HepG2 (cell line): ENCODE data around the gene PDLIM4. TPM values are rescaled to one million over a fixed set of nuclear protein-coding genes. Genes with fewer than 3 reads are reported as not detected.
A peak's percentile ranks its signal among the peaks of the same experiment; 100 is the strongest.

Experiments used
- ATAC-seq: fragments of 200-7000 bp; cut with Tn5 transposase; 3 replicates; pipeline ENCODE4 v1.9.1; 2020; ENCODE audit warnings: mild to moderate bottlenecking, moderate library complexity
- BruUV-seq: library from RNA; stranded (reverse); fragments of 400-500 nt; replicated peaks from 2 replicates; lab custom pipeline; 2021; lab: Mats Ljungman, UMichigan
- CTCF ChIA-PET: fragments of 300-600 bp; formaldehyde crosslinking; extraction: SDS; loops from one replicate; lab custom pipeline; 2021; ENCODE audit warnings: low total read pairs, inconsistent platforms, low intra/inter-chr PET ratio; lab: Yijun Ruan, JAX
- POLR2A ChIA-PET: fragments of 350-600 bp; sonication (Branson Sonifier 250); formaldehyde crosslinking; loops from one replicate; lab custom pipeline; 2020; ENCODE audit warnings: antibody characterized with exemption, inconsistent platforms; lab: Yijun Ruan, JAX
- DNase-seq: peaks from one replicate; pipeline ENCODE4 v3.0.0-alpha.2; 2015; ENCODE audit warnings: low spot score
- FAIRE-seq: peaks from 3 replicates; lab custom pipeline; 2011; peaks lifted over from hg19 to GRCh38; lab: Jason Lieb, UNC
- H2AFZ ChIP-seq: one replicate; pipeline ENCODE4 v1.6.1; 2011; ENCODE audit warnings: low read length, inconsistent platforms
- H3K27ac ChIP-seq: fragments of 300-600 bp; 3 replicates; pipeline ENCODE4 v1.8.0; 2011; ENCODE audit warnings: mixed run types, mild to moderate bottlenecking, mixed read lengths, low read length, inconsistent platforms; ENCODE audit not compliant: insufficient read depth; ENCODE audit errors: extremely low read length
- H3K27me3 ChIP-seq, 2 experiments: fragments of 200-600 bp in 1 of 2; 2 replicates in 1 of 2; 3 replicates in 1 of 2; pipeline versions ENCODE4 v1.6.0 to v1.8.0; 2011; ENCODE audit warnings: low read length in 2 of 2, mild to moderate bottlenecking in 2 of 2, moderate library complexity in 2 of 2, inconsistent platforms in 1 of 2; ENCODE audit not compliant: insufficient read depth in 2 of 2, control insufficient read depth in 1 of 2
- H3K36me3 ChIP-seq, 2 experiments: fragments of 200-600 bp in 1 of 2; replicated peaks in 1 of 2; 2 replicates in 1 of 2; 3 replicates in 1 of 2; pipeline versions ENCODE4 v1.5.1 to v1.8.0; 2011; ENCODE audit warnings: low read length in 2 of 2, inconsistent platforms in 1 of 2; ENCODE audit not compliant: insufficient read depth in 2 of 2, control insufficient read depth in 1 of 2
- H3K4me1 ChIP-seq: 2 replicates; pipeline ENCODE4 v1.5.1; 2012; ENCODE audit warnings: low read length, inconsistent platforms; ENCODE audit not compliant: insufficient read depth
- H3K4me2 ChIP-seq: 2 replicates; pipeline ENCODE4 v1.6.0; 2011; ENCODE audit warnings: low read depth, low read length, inconsistent platforms
- H3K4me3 ChIP-seq, 3 experiments: fragments of 200-600 bp in 1 of 3; sonication (generic), shearing (Covaris generic) in 1 of 3; replicated peaks in 1 of 3; 2 replicates each; pipeline ENCODE4 v1.5.1; 2011 to 2016; ENCODE audit warnings: low read length in 3 of 3, inconsistent platforms in 2 of 3, low read depth in 2 of 3, mild to moderate bottlenecking in 2 of 3, control low read depth in 1 of 3, mixed read lengths in 1 of 3; ENCODE audit not compliant: insufficient read depth in 1 of 3
- H3K79me2 ChIP-seq: one replicate; pipeline ENCODE4 v1.6.1; 2011; ENCODE audit warnings: low read length, inconsistent platforms; ENCODE audit not compliant: insufficient read depth
- H3K9ac ChIP-seq: 2 replicates; pipeline ENCODE4 v1.6.0; 2011; ENCODE audit warnings: mild to moderate bottlenecking, low read depth, low read length, inconsistent platforms; ENCODE audit not compliant: insufficient read depth
- H3K9me3 ChIP-seq: 2 replicates; pipeline ENCODE4 v1.5.1; 2012; ENCODE audit warnings: mild to moderate bottlenecking, low read length
- H4K20me1 ChIP-seq: 2 replicates; pipeline ENCODE4 v1.6.0; 2011; ENCODE audit warnings: inconsistent platforms, mild to moderate bottlenecking, low read length, moderate library complexity; ENCODE audit not compliant: insufficient read depth
- ATF7-NPFF ChIP-seq: sonication (generic); formaldehyde crosslinking; IDR thresholded peaks from 2 replicates; pipeline ENCODE4 v1.8.1; 2023; ENCODE audit warnings: mild to moderate bottlenecking, low read depth, missing genetic modification reagents, moderate library complexity
- KDM4B ChIP-seq: sonication (generic); formaldehyde crosslinking; IDR thresholded peaks from 2 replicates; pipeline ENCODE4 v1.4.0; 2020; ENCODE audit warnings: missing genetic modification reagents
- KLF15 ChIP-seq: sonication (generic); formaldehyde crosslinking; IDR thresholded peaks from 2 replicates; pipeline ENCODE4 v1.8.1; 2023; ENCODE audit warnings: borderline replicate concordance, mild to moderate bottlenecking, inconsistent platforms, missing genetic modification reagents, mixed read lengths
- NFATC3 ChIP-seq: sonication (generic); formaldehyde crosslinking; IDR thresholded peaks from 2 replicates; pipeline ENCODE4 v1.5.1; 2020; ENCODE audit warnings: mild to moderate bottlenecking, missing genetic modification reagents
- SALL1 ChIP-seq: sonication (generic); formaldehyde crosslinking; IDR thresholded peaks from 2 replicates; pipeline ENCODE4 v1.8.0; 2022; ENCODE audit warnings: mild to moderate bottlenecking, missing genetic modification reagents
- SIN3A ChIP-seq: IDR thresholded peaks from 2 replicates; pipeline ENCODE4 v1.6.1; 2011; ENCODE audit warnings: low read depth, mild to moderate bottlenecking, control low read depth, low read length, borderline replicate concordance
- SMARCE1 ChIP-seq: fragments of 450-650 bp; IDR thresholded peaks from 2 replicates; pipeline ENCODE4 v1.6.1; 2017; ENCODE audit warnings: borderline replicate concordance
- SP2 ChIP-seq: sonication (generic); formaldehyde crosslinking; IDR thresholded peaks from 2 replicates; pipeline ENCODE4 v1.5.1; 2020; ENCODE audit warnings: mild to moderate bottlenecking, missing genetic modification reagents
- ZNF607 ChIP-seq: sonication (generic); formaldehyde crosslinking; IDR thresholded peaks from 2 replicates; pipeline ENCODE4 v1.5.1; 2020; ENCODE audit warnings: missing genetic modification reagents, mild to moderate bottlenecking, borderline replicate concordance
- ZNF891 ChIP-seq: sonication (generic); formaldehyde crosslinking; IDR thresholded peaks from 2 replicates; pipeline ENCODE4 v1.5.0; 2020; ENCODE audit warnings: mild to moderate bottlenecking, missing genetic modification reagents
- WGBS: methylation state at CpG from one replicate; pipeline ENCODE4 v1.1.6; 2017; ENCODE audit warnings: low lambda C conversion rate; 5-methylcytosine and 5-hydroxymethylcytosine counted together
- in situ Hi-C: cut with HindIII; loops from 2 replicates; pipeline ENCODE4 v1.10.0; 2017; ENCODE audit warnings: low pct_unique_long_range_greater_than_20kb; ENCODE audit not compliant: extremely low pct_ligation_motif_present
- intact Hi-C: fragments of 100-400 bp; cut with micrococcal nuclease; formaldehyde crosslinking; loops from one replicate; pipeline ENCODE4 v1.10.0; 2022; ENCODE audit not compliant: unreplicated experiment
- polyA plus RNA-seq, 8 experiments: library from polyadenylated mRNA; depleted of rRNA in 3 of 8; stranded (reverse) in 7 of 8; unstranded in 1 of 8; fragments of >200 nt; fragmentation: Illumina TruSeq in 4 of 8; extraction: Trizol in 4 of 8; gene quantifications; 2 replicates each; pipeline versions ENCODE4 v1.2.1 to v1.2.3, GENCODE V29; 2011 to 2016; ENCODE audit warnings: low read depth in 4 of 8, missing spikeins in 1 of 8, mixed read lengths in 1 of 8; ENCODE audit not compliant: insufficient read depth in 1 of 8
- total RNA-seq, 5 experiments: library from RNA; depleted of rRNA; stranded (reverse); fragments of >200 nt; fragmentation: Illumina TruSeq; extraction: Trizol; gene quantifications; 2 replicates each; pipeline ENCODE4 v1.2.3, GENCODE V29; 2016; ENCODE audit warnings: low read depth in 1 of 5
- TF ChIP-seq, protein P1 (sequence below): IDR thresholded peaks from 2 replicates; pipeline ENCODE4 v1.4.0; 2020; ENCODE audit warnings: mild to moderate bottlenecking, missing genetic modification reagents
- TF ChIP-seq, protein P2 (sequence below): sonication (generic); formaldehyde crosslinking; conservative IDR thresholded peaks from 2 replicates; pipeline ENCODE4 v1.4.0; 2020; ENCODE audit warnings: missing genetic modification reagents
- TF ChIP-seq, protein P3 (sequence below): sonication (generic); formaldehyde crosslinking; IDR thresholded peaks from 2 replicates; pipeline ENCODE4 v1.8.0; 2022; ENCODE audit warnings: mild to moderate bottlenecking, missing genetic modification reagents
- TF ChIP-seq, protein P4 (sequence below): sonication (generic); formaldehyde crosslinking; IDR thresholded peaks from 2 replicates; pipeline ENCODE4 v1.4.0; 2020; ENCODE audit warnings: missing genetic modification reagents

PDLIM4 gene
- total and polyA plus RNA-seq, 2 of the 13 experiments (the other 11 are each of a cell fraction or from before 2014, with no cell fraction given), result 1.1 to 2.3 TPM

DNA sequence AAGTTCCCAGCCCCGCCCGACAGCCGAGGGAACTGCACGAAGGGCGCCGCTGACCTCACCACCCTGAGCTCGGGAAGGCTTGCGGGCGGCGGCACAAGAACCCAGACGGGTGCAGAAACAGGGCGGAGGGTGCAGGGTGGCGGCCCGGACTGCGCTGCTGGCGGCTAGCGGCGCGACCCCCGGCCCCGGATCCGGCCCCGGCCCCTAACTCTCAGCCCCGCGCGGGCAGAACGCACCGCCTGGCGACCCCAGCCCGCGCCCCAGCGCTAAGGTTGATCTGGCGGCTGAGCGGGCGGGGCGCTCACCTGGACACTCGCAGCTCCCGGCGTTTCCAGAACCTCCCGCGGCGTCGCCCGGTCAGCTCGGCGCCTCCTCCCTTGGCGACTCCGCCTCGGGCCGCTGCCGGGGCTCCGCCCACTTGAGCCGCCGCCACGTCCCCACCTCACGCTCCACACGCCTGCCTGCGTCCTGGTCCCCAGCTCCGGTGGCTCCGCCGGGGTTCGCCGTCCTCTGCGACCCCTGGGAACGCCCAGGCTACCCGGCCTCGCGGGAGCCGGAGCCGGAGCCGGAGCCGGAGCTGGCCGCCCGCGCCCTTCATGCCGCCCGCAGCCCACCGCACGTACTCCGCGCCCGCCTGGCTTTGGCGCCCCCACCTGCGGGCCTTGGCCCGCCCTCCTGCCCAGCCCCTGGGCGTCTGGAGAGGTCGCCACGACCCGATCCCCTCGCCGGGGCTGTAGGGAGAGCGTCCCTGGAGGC is 29.8 kb upstream of the PDLIM4 start, which contains the start of gene P4HA2:
TSS of gene P4HA2 (minus strand) at position 369 of the 756 bp plus-strand sequence. CDS start 9,227 bp downstream, outside the sequence.
- H3K9ac ChIP-seq, result peak within 1 kb of the TSS; percentile 84
- peak; percentile 90 for ATAC-seq
- ChIA-PET POLR2A (interaction anchor here (0.6 to 2.2 kb wide), 7 partner anchors 11 to 142 kb away, joined by 3 to 21 read pairs (median 4); partner anchors contain the start of genes SLC22A4 and SLC22A5), CTCF (no interaction called here)
- no TSS peak for BruUV-seq
- no peak within 1 kb of the TSS for H2AFZ ChIP-seq
- H3K36me3 ChIP-seq, result no peaks in the 10 kb centered on the region
- intact Hi-C loops (no loop called here), in situ Hi-C loops (no loop called here)
- 0% methylated on average over 7 of the region's 92 CpGs for WGBS
- H3K4me3 ChIP-seq, result peak within 1 kb of the TSS; percentile 81 to 88 (median 82)
- peaks cover 0 to 6% of the 10 kb centered on the region in 2 experiments; a peak in 2 of 5 replicates for H3K27me3 ChIP-seq
- H3K9me3 ChIP-seq, result no peaks in the 10 kb centered on the region
- peak within 1 kb of the TSS; percentile 67 for H3K27ac ChIP-seq
- H3K4me2 ChIP-seq, result peak within 1 kb of the TSS; percentile 95
- H3K79me2 ChIP-seq, result peaks cover 22% of the 10 kb centered on the region
- peaks cover 44% of the 10 kb centered on the region for H3K4me1 ChIP-seq
- peak; percentile 64 for DNase-seq
- no peak for FAIRE-seq
- no peaks in the 10 kb centered on the region for H4K20me1 ChIP-seq
- TF ChIP-seq, protein P1, sequence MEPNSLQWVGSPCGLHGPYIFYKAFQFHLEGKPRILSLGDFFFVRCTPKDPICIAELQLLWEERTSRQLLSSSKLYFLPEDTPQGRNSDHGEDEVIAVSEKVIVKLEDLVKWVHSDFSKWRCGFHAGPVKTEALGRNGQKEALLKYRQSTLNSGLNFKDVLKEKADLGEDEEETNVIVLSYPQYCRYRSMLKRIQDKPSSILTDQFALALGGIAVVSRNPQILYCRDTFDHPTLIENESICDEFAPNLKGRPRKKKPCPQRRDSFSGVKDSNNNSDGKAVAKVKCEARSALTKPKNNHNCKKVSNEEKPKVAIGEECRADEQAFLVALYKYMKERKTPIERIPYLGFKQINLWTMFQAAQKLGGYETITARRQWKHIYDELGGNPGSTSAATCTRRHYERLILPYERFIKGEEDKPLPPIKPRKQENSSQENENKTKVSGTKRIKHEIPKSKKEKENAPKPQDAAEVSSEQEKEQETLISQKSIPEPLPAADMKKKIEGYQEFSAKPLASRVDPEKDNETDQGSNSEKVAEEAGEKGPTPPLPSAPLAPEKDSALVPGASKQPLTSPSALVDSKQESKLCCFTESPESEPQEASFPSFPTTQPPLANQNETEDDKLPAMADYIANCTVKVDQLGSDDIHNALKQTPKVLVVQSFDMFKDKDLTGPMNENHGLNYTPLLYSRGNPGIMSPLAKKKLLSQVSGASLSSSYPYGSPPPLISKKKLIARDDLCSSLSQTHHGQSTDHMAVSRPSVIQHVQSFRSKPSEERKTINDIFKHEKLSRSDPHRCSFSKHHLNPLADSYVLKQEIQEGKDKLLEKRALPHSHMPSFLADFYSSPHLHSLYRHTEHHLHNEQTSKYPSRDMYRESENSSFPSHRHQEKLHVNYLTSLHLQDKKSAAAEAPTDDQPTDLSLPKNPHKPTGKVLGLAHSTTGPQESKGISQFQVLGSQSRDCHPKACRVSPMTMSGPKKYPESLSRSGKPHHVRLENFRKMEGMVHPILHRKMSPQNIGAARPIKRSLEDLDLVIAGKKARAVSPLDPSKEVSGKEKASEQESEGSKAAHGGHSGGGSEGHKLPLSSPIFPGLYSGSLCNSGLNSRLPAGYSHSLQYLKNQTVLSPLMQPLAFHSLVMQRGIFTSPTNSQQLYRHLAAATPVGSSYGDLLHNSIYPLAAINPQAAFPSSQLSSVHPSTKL (CRISPR knock-in tag), result no peak; the same call in 1 of the 2 replicates
- TF ChIP-seq SALL1 (CRISPR knock-in tag) (peak; percentile 83), NFATC3 (CRISPR knock-in tag) (peak; percentile 63; the same call in 1 of the 2 replicates), KDM4B (no peak), SMARCE1 (no peak), ZNF891 (CRISPR knock-in tag) (no peak; the same call in 1 of the 2 replicates), KLF15 (CRISPR knock-in tag) (no peak), ATF7-NPFF (CRISPR knock-in tag) (peak; percentile 52; the same call in 1 of the 2 replicates), SP2 (CRISPR knock-in tag) (no peak), SIN3A (no peak; the same call in 1 of the 2 replicates), ZNF607 (CRISPR knock-in tag) (0 out of 2 replicates have a peak, but pooled peaks have one; percentile 11)
- TF ChIP-seq, protein P2, sequence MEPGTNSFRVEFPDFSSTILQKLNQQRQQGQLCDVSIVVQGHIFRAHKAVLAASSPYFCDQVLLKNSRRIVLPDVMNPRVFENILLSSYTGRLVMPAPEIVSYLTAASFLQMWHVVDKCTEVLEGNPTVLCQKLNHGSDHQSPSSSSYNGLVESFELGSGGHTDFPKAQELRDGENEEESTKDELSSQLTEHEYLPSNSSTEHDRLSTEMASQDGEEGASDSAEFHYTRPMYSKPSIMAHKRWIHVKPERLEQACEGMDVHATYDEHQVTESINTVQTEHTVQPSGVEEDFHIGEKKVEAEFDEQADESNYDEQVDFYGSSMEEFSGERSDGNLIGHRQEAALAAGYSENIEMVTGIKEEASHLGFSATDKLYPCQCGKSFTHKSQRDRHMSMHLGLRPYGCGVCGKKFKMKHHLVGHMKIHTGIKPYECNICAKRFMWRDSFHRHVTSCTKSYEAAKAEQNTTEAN (CRISPR knock-in tag), result 0 out of 2 replicates have a peak, but pooled peaks have one; percentile 51
- TF ChIP-seq, protein P3, sequence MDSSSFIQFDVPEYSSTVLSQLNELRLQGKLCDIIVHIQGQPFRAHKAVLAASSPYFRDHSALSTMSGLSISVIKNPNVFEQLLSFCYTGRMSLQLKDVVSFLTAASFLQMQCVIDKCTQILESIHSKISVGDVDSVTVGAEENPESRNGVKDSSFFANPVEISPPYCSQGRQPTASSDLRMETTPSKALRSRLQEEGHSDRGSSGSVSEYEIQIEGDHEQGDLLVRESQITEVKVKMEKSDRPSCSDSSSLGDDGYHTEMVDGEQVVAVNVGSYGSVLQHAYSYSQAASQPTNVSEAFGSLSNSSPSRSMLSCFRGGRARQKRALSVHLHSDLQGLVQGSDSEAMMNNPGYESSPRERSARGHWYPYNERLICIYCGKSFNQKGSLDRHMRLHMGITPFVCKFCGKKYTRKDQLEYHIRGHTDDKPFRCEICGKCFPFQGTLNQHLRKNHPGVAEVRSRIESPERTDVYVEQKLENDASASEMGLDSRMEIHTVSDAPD (CRISPR knock-in tag), result 0 out of 2 replicates have a peak, but pooled peaks have one; percentile 54
- TF ChIP-seq, protein P4, sequence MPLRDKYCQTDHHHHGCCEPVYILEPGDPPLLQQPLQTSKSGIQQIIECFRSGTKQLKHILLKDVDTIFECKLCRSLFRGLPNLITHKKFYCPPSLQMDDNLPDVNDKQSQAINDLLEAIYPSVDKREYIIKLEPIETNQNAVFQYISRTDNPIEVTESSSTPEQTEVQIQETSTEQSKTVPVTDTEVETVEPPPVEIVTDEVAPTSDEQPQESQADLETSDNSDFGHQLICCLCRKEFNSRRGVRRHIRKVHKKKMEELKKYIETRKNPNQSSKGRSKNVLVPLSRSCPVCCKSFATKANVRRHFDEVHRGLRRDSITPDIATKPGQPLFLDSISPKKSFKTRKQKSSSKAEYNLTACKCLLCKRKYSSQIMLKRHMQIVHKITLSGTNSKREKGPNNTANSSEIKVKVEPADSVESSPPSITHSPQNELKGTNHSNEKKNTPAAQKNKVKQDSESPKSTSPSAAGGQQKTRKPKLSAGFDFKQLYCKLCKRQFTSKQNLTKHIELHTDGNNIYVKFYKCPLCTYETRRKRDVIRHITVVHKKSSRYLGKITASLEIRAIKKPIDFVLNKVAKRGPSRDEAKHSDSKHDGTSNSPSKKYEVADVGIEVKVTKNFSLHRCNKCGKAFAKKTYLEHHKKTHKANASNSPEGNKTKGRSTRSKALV (CRISPR knock-in tag), result peak; percentile 58; the same call in 1 of the 2 replicates
